Stomach (tissue), 4 donors: Measurements from ENCODE around the gene CIZ1.

Experiments
- EP300 ChIP-seq: sonication (generic); formaldehyde crosslinking; IDR thresholded peaks from one replicate; pipeline ENCODE4 v1.6.1; 2017; ENCODE audit warnings: antibody characterized with exemption
- POLR2A ChIP-seq, 4 donors: fragments of 450-650 bp; IDR thresholded peaks; one replicate each; pipeline ENCODE4 v1.6.1; 2016; ENCODE audit warnings: antibody characterized with exemption in 4 of 4, control low read depth in 2 of 4, mild to moderate bottlenecking in 1 of 4, moderate library complexity in 1 of 4
- POLR2AphosphoS5 ChIP-seq, 3 donors: sonication (generic); formaldehyde crosslinking; IDR thresholded peaks; one replicate each; pipeline ENCODE4 v1.6.1; 2016; ENCODE audit warnings: antibody characterized with exemption in 3 of 3
- TF ChIP-seq, protein P1 (sequence below), 7 experiments: fragments of 450-650 bp in 4 of 7; fragments of 200-600 bp in 3 of 7; sonication (generic) in 3 of 7; IDR thresholded peaks; one replicate each; pipeline ENCODE4 v1.5.1; 2016 to 2019; ENCODE audit warnings: antibody characterized with exemption in 7 of 7, control low read depth in 2 of 7, mild to moderate bottlenecking in 1 of 7

DNA sequence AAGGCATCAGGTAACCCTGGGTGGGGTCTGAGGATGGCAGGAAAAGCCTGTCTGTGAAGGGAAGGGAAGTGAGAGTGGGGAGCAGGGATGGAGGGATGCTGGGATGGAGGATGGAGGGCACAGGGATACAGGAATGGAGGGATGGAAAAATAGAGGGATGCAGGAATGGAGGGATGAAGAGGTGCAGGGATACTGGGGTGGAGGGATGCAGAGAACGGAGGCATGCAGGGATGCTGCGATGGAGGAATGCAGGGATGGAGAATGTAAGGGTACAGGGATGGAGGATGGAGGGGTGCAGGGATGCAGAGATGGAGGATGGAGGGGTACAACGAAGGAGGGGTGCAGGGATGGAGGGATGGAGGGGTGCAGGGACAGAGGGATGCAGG is 72.9 kb downstream of the CIZ1 start:
- TF ChIP-seq, protein P1, sequence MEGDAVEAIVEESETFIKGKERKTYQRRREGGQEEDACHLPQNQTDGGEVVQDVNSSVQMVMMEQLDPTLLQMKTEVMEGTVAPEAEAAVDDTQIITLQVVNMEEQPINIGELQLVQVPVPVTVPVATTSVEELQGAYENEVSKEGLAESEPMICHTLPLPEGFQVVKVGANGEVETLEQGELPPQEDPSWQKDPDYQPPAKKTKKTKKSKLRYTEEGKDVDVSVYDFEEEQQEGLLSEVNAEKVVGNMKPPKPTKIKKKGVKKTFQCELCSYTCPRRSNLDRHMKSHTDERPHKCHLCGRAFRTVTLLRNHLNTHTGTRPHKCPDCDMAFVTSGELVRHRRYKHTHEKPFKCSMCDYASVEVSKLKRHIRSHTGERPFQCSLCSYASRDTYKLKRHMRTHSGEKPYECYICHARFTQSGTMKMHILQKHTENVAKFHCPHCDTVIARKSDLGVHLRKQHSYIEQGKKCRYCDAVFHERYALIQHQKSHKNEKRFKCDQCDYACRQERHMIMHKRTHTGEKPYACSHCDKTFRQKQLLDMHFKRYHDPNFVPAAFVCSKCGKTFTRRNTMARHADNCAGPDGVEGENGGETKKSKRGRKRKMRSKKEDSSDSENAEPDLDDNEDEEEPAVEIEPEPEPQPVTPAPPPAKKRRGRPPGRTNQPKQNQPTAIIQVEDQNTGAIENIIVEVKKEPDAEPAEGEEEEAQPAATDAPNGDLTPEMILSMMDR (IDR thresholded peaks at IDR 0.05), result no peak
- TF ChIP-seq EP300 (no peak), POLR2AphosphoS5 (IDR thresholded peaks at IDR 0.05) (no peak), POLR2A (IDR thresholded peaks at IDR 0.05) (no peak)
